HG02943 (cell line): Measurements from ENCODE around the gene HECW1.
A peak's percentile ranks its signal among the peaks of the same experiment; 100 is the strongest.
"Not testable (repeated sequence)": the region's sequence is repeated elsewhere in the genome, so short reads cannot be mapped to it uniquely, and the experiment has no call there.

Source experiments
- ATAC-seq: cut with Tn5 transposase; IDR thresholded peaks from one replicate; pipeline ENCODE4 v1.9.1; 2021; ENCODE audit warnings: mild to moderate bottlenecking, low read depth, moderate library complexity; ENCODE audit not compliant: unreplicated experiment

The HECW1 gene

GRCh38 chr7:43588477-43589132 lies 476.2 kb downstream of the HECW1 start:
- ATAC-seq: no peak

GRCh38 chr7:43589133-43589478 lies 476.7 kb downstream of the HECW1 start:
- no peak for ATAC-seq

GRCh38 chr7:43589728-43590127 lies 477.3 kb downstream of the HECW1 start:
- no peak for ATAC-seq

- ATAC-seq: peak; percentile 73
Observed at GRCh38 chr7:43590862-43591557, 478.6 kb downstream of the HECW1 start.

GRCh38 chr7:43591558-43592180 lies 479.2 kb downstream of the HECW1 start:
- ATAC-seq: no peak

GRCh38 chr7:43592326-43592725 lies 479.9 kb downstream of the HECW1 start:
- no peak for ATAC-seq

GRCh38 chr7:43593010-43593409 lies 480.6 kb downstream of the HECW1 start:
- no peak for ATAC-seq

- no peak for ATAC-seq
Observed at GRCh38 chr7:43594020-43594419, 481.6 kb downstream of the HECW1 start.

- ATAC-seq: not testable (repeated sequence)
Observed at GRCh38 chr7:43596426-43596825, 484.0 kb downstream of the HECW1 start.

GRCh38 chr7:43600056-43600455 lies 487.6 kb downstream of the HECW1 start:
- no peak for ATAC-seq

GRCh38 chr7:43602256-43602655 lies 489.8 kb downstream of the HECW1 start:
- no peak for ATAC-seq

GRCh38 chr7:43604251-43604650 lies 491.8 kb downstream of the HECW1 start:
- no peak for ATAC-seq

- no peak for ATAC-seq
Observed at GRCh38 chr7:43609097-43609496, 496.6 kb downstream of the HECW1 start.

- ATAC-seq: no peak
Observed at GRCh38 chr7:43612128-43612527, 499.7 kb downstream of the HECW1 start.

- no peak for ATAC-seq
Observed at GRCh38 chr7:43612599-43613589, 500.4 kb downstream of the HECW1 start.
